Spinal cord (tissue), 10 donors: ENCODE data around the gene GRHL1. TPM values are rescaled to one million over a fixed set of nuclear protein-coding genes. Genes with fewer than 3 reads are reported as not detected.

Experiments used
- DNase-seq, 6 donors: peaks; one replicate each; pipeline versions ENCODE4 v3.0.0 to v3.0.0-alpha.2; 2013 to 2015; ENCODE audit warnings: low spot score in 6 of 6, low read depth in 4 of 6
- H3K27ac ChIP-seq: one replicate; pipeline ENCODE4 v1.5.1; 2013; ENCODE audit warnings: low read depth, low read length, control low read depth
- H3K27me3 ChIP-seq: one replicate; pipeline ENCODE4 v1.6.1; 2013; ENCODE audit warnings: low read length; ENCODE audit not compliant: control insufficient read depth, insufficient read depth
- H3K36me3 ChIP-seq: one replicate; pipeline ENCODE4 v1.6.1; 2013; ENCODE audit warnings: low read length; ENCODE audit not compliant: control insufficient read depth, insufficient read depth
- H3K4me1 ChIP-seq: one replicate; pipeline ENCODE4 v1.6.1; 2013; ENCODE audit warnings: low read length; ENCODE audit not compliant: control insufficient read depth, insufficient read depth
- H3K4me3 ChIP-seq: one replicate; pipeline ENCODE4 v1.5.1; 2013; ENCODE audit warnings: low read depth, low read length, control low read depth
- H3K9me3 ChIP-seq: one replicate; pipeline ENCODE4 v1.6.1; 2013; ENCODE audit warnings: low read length; ENCODE audit not compliant: control insufficient read depth, insufficient read depth
- WGBS: methylation state at CpG from one replicate; pipeline ENCODE4 v1.1.5; 2013; ENCODE audit warnings: missing lambda C conversion rate; ENCODE audit not compliant: insufficient coverage; 5-methylcytosine and 5-hydroxymethylcytosine counted together
- polyA plus RNA-seq, 2 donors: library from polyadenylated mRNA; unstranded; fragments of 120-200 nt; gene quantifications; one replicate each; pipeline ENCODE4 v1.2.1, GENCODE V29; 2013; ENCODE audit not compliant: insufficient read length in 2 of 2
- total RNA-seq, 2 donors: library from RNA; depleted of rRNA in 1 of 2; stranded (reverse); fragments of 120-200 nt in 1 of 2; fragments of >200 nt in 1 of 2; gene quantifications; one replicate each; pipeline versions ENCODE4 v1.2.3 to v1.2.4, GENCODE V29; 2013 to 2014
- donor health status: healthy.

The GRHL1 gene
- total and polyA plus RNA-seq, 4 donors, result 10.1 to 25.8 (median 12.4) TPM

- WGBS, result 53% methylated on average over 6 of the region's 12 CpGs
- H3K4me3 ChIP-seq, result no peak overlapping the region
- H3K4me1 ChIP-seq, result no peaks in the 10 kb centered on the region
- no peaks in the 10 kb centered on the region for H3K9me3 ChIP-seq
- peak overlapping the region; percentile 57 for H3K27ac ChIP-seq
- DNase-seq, result peak in 1 of 6 donors; percentile 65
- H3K36me3 ChIP-seq, result peaks cover 18% of the 10 kb centered on the region
- H3K27me3 ChIP-seq, result no peaks in the 10 kb centered on the region
Measured at GRCh38 chr2:9970200-9971044, 18.9 kb downstream of the GRHL1 start.

GRCh38 chr2:9971105-9971818 lies 19.8 kb downstream of the GRHL1 start:
- no peaks in the 10 kb centered on the region for H3K9me3 ChIP-seq
- H3K27ac ChIP-seq, result peak overlapping the region; percentile 57
- DNase-seq, result no peak
- no peak overlapping the region for H3K4me3 ChIP-seq
- no peaks in the 10 kb centered on the region for H3K4me1 ChIP-seq
- peaks cover 19% of the 10 kb centered on the region for H3K36me3 ChIP-seq
- no peaks in the 10 kb centered on the region for H3K27me3 ChIP-seq
- 75% methylated on average over 3 of the region's 9 CpGs for WGBS

- no peak for DNase-seq
- Histone ChIP-seq H3K36me3 (peaks cover 19% of the 10 kb centered on the region), H3K4me1 (no peaks in the 10 kb centered on the region), H3K4me3 (no peak overlapping the region), H3K9me3 (no peaks in the 10 kb centered on the region), H3K27ac (no peak overlapping the region), H3K27me3 (no peaks in the 10 kb centered on the region)
- WGBS, result 94% methylated on average over 6 of the region's 6 CpGs
Measured at GRCh38 chr2:9971890-9972289, 20.4 kb downstream of the GRHL1 start.

- Histone ChIP-seq H3K9me3 (no peaks in the 10 kb centered on the region), H3K36me3 (peaks cover 19% of the 10 kb centered on the region), H3K4me1 (no peaks in the 10 kb centered on the region), H3K4me3 (no peak overlapping the region), H3K27ac (peak overlapping the region; percentile 54), H3K27me3 (no peaks in the 10 kb centered on the region)
- DNase-seq, result peak in 1 of 6 donors; percentile 58
- 87% methylated on average over 7 of the region's 13 CpGs for WGBS
Measured at GRCh38 chr2:9972621-9973479, 21.4 kb downstream of the GRHL1 start.

- Histone ChIP-seq H3K9me3 (no peaks in the 10 kb centered on the region), H3K27ac (peak overlapping the region; percentile 65), H3K27me3 (no peaks in the 10 kb centered on the region), H3K36me3 (peaks cover 19% of the 10 kb centered on the region), H3K4me1 (no peaks in the 10 kb centered on the region), H3K4me3 (no peak overlapping the region)
- 70% methylated on average over 2 of the region's 6 CpGs for WGBS
- DNase-seq, result no peak
Measured at GRCh38 chr2:9973690-9974089, 22.2 kb downstream of the GRHL1 start.

GRCh38 chr2:9974343-9974742 lies 22.9 kb downstream of the GRHL1 start:
- Histone ChIP-seq H3K9me3 (no peaks in the 10 kb centered on the region), H3K4me1 (no peaks in the 10 kb centered on the region), H3K27ac (no peak overlapping the region), H3K4me3 (no peak overlapping the region), H3K27me3 (no peaks in the 10 kb centered on the region), H3K36me3 (peaks cover 19% of the 10 kb centered on the region)
- peak in 1 of 6 donors; percentile 50 for DNase-seq
- WGBS, result 93% methylated on average over 3 of the region's 4 CpGs

- DNase-seq, result no peak
- Histone ChIP-seq H3K27me3 (no peaks in the 10 kb centered on the region), H3K4me3 (no peak overlapping the region), H3K9me3 (no peaks in the 10 kb centered on the region), H3K27ac (no peak overlapping the region), H3K36me3 (peaks cover 19% of the 10 kb centered on the region), H3K4me1 (no peaks in the 10 kb centered on the region)
- 87% methylated on average over 5 of the region's 10 CpGs for WGBS
Measured at GRCh38 chr2:9975328-9975727, 23.8 kb downstream of the GRHL1 start.

- no peak overlapping the region for H3K27ac ChIP-seq
- no peak overlapping the region for H3K4me3 ChIP-seq
- no peaks in the 10 kb centered on the region for H3K27me3 ChIP-seq
- no peak for DNase-seq
- H3K4me1 ChIP-seq, result no peaks in the 10 kb centered on the region
- 91% methylated on average over 8 of the region's 9 CpGs for WGBS
- no peaks in the 10 kb centered on the region for H3K9me3 ChIP-seq
- peaks cover 19% of the 10 kb centered on the region for H3K36me3 ChIP-seq
Measured at GRCh38 chr2:9975805-9976447, 24.4 kb downstream of the GRHL1 start.

- WGBS, result no CpG with 5 or more reads among the region's 6 CpGs
- DNase-seq, result no peak
- Histone ChIP-seq H3K9me3 (no peaks in the 10 kb centered on the region), H3K4me3 (no peak overlapping the region), H3K36me3 (peaks cover 8% of the 10 kb centered on the region), H3K27me3 (no peaks in the 10 kb centered on the region), H3K27ac (no peak overlapping the region), H3K4me1 (no peaks in the 10 kb centered on the region)
Measured at GRCh38 chr2:9979977-9980376, 28.5 kb downstream of the GRHL1 start.
